Fibroblast of villous mesenchyme (primary cell): ENCODE measurements around the gene GBA2. TPM values are rescaled to one million over a fixed set of nuclear protein-coding genes. Genes with fewer than 3 reads are reported as not detected.

ENCODE experiments used
- DNase-seq: peaks from one replicate; pipeline ENCODE4 v3.0.0-alpha.2; 2010; ENCODE audit warnings: low read depth
- H3K4me3 ChIP-seq: 2 replicates; pipeline ENCODE4 v1.5.1; 2011; ENCODE audit warnings: low read depth, mild to moderate bottlenecking, low read length
- total RNA-seq: library from RNA; depleted of rRNA; stranded (reverse); fragments of >200 nt; gene quantifications from 2 replicates; pipeline ENCODE4 v1.2.3, GENCODE V29; 2012
- TF ChIP-seq, protein P1 (sequence below): IDR thresholded peaks from 2 replicates; pipeline ENCODE4 v1.5.1; 2012; ENCODE audit warnings: low read depth, mild to moderate bottlenecking, low read length; ENCODE audit not compliant: insufficient read depth

GBA2 gene
- total RNA-seq, 1 donor: 38.4 TPM

DNA sequence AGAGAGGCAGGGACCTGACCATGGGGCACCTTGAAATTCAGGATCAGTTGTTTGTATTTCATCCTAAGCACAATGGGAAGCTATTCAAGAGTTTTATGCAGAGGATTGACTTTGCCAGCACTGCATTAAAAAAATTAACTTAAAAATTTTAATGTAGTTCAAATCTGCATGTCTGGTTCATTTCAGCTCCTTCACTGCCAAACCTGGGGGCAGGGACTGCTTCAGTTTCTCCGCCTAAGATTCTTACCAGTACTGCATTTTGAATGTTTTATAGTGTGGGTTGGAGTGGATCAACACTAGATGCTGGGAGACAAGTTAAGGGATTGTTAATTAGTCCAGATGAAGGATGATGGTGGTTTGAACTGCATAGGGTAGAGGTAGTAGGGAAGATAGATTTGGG is 20.7 kb upstream of the GBA2 start:
- TF ChIP-seq, protein P1, sequence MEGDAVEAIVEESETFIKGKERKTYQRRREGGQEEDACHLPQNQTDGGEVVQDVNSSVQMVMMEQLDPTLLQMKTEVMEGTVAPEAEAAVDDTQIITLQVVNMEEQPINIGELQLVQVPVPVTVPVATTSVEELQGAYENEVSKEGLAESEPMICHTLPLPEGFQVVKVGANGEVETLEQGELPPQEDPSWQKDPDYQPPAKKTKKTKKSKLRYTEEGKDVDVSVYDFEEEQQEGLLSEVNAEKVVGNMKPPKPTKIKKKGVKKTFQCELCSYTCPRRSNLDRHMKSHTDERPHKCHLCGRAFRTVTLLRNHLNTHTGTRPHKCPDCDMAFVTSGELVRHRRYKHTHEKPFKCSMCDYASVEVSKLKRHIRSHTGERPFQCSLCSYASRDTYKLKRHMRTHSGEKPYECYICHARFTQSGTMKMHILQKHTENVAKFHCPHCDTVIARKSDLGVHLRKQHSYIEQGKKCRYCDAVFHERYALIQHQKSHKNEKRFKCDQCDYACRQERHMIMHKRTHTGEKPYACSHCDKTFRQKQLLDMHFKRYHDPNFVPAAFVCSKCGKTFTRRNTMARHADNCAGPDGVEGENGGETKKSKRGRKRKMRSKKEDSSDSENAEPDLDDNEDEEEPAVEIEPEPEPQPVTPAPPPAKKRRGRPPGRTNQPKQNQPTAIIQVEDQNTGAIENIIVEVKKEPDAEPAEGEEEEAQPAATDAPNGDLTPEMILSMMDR: no peak
- DNase-seq: no peak
- no peak overlapping the region for H3K4me3 ChIP-seq

DNA sequence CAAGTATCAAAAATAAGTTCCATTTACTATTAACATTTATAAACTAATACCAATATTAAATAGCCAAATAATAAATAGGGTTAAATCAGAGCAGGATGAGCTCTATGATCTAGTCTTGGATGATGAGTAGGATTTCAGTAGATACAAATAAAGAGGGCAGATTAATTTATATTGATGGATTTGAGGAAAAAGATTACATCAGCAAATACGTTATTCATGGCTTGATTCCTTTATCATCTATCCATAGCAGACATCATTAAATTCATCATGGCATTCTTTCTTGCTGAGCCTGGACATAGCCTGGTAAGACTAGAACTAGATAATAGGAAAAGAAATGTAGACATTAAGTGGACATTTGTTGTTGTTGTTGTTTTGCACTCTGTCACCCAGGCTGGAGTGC is 18.4 kb upstream of the GBA2 start:
- TF ChIP-seq, protein P1: no peak
- H3K4me3 ChIP-seq: no peak overlapping the region
- DNase-seq: no peak

DNA sequence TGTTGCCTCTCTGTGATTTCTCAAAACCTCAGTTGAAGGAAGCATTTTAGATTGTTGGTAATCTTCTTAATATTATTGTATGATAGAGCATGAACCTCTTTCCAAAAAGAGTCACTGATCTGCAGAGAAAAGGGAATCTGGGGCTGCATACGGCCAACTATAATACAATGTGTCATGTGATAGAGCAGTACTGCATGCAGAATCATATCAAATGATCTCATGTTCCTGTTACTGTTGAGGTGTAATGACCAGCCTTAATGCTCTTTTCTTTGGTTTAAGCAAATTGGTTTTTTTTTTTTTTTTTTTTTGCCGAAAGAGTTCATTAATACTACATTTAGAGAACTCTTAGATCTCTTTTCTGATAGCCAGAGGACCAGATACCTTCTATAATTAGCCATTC is 18.0 kb upstream of the GBA2 start:
- TF ChIP-seq, protein P1: no peak
- DNase-seq: no peak
- no peak overlapping the region for H3K4me3 ChIP-seq

DNA sequence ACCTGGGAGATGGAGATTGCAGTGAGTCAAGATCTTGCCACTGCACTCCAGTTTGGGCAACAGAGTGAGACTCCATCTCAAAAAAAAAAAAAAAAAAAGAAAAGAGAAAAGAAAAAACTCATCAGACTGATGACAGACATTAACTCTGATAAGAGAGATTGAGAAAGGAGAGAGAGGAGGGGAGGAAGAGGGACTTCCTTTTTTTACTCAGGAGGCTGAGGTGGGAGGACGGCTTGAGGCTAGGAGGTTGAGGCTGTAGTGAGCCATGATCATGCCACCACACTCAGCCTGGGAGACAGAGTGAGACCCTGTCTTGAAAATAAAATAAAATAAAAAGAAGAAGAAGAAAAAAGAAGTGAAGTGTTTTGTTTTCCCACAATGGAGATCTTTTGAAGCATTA is 14.8 kb upstream of the GBA2 start:
- no peak for DNase-seq
- no peak overlapping the region for H3K4me3 ChIP-seq
- TF ChIP-seq, protein P1: no peak

DNA sequence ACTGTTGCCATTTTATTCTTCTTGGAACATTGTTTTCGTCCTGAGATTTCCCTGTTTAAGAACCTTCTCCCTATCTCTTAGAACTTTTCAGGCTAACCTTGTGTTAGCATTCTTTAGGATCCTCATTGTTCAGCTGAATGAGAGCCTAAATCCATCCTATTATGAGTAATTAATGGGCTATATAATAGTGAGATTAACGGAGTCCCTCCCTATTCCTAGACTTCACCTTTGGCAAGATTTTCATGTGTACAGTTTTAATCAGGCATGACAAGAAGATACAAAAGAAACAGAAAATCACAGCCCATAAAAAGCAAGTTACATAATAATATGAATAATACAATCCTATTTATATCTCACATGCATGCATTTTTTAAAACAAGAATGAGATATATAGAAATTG is 14.2 kb upstream of the GBA2 start:
- TF ChIP-seq, protein P1: no peak
- H3K4me3 ChIP-seq: no peak overlapping the region
- DNase-seq: no peak

DNA sequence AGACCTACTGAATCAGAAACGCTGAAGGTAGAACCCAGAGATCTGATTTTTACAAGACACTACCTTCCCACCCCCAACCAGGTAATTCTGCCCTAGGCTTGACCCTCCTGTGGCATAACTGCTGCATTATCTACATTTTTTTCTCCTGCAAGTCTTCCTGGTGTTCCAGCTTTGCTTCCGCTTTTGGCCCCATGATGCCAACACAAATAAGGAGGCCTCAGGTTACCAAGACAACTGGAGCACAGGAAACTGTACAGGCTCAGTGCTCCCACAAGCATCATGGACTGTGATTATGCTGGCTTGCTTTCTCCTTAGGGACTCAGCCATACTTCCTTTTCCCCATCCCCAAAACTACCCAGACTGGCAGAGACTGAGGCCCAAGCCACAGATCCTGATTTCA is 11.6 kb upstream of the GBA2 start:
- H3K4me3 ChIP-seq: no peak overlapping the region
- DNase-seq: no peak
- TF ChIP-seq, protein P1: no peak

DNA sequence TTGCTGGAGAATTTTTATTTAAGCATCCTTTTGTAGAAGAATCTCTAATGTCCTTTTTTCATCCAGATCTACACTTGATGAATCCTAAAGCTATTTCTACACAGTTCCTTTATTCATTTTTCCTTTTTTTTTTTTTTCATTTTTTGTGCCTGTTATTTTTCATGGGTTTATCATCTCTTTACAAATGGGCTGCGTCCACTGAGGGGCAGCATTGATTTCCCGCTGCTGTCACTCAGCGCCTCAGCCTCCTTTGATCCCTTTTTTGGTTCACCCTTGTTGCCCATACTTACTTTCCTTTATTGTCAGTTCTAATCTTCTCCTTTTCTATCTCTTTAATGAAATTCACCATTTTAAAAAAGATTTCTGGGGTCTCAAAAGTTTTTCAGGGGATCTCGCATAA is 10.8 kb upstream of the GBA2 start:
- H3K4me3 ChIP-seq: no peak overlapping the region
- TF ChIP-seq, protein P1: no peak
- no peak for DNase-seq
